Measurements from ENCODE around the gene ETNK2.

DNA sequence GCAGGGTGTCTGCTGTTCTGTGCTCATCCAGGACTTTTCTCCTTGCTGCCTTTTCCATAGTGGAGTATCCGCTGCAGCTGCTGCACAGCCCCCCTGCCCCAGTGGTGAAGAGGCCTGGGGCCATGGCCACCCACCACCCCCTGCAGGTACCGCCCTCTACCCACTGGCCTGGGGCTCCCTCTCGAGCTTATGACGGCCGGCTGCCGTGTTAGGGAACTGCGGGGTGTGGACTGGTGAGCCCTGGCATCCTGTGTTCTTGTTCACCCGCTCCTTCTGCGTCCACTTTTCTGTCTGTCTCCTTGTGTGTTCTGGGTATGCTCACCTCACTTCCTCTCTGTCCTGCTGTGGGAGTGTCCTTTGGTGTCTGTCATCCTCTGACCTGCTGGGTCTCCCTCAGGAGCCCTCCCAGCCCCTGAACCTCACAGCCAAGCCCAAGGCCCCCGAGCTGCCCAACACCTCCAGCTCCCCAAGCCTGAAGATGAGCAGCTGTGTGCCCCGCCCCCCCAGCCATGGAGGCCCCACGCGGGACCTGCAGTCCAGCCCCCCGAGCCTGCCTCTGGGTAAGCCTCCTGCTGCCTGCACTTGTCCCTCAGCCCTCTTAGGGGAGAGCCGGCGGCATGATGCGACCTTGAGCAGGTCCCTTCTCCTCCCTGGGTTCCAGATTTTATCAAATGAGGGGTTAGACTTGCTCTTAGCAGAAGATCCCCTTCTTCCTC lies 29.8 kb downstream of the ETNK2 start:
- TF ChIP-seq POLR2AphosphoS5 (IDR thresholded peaks at IDR 0.05) = no peak
- TF ChIP-seq, protein P1, sequence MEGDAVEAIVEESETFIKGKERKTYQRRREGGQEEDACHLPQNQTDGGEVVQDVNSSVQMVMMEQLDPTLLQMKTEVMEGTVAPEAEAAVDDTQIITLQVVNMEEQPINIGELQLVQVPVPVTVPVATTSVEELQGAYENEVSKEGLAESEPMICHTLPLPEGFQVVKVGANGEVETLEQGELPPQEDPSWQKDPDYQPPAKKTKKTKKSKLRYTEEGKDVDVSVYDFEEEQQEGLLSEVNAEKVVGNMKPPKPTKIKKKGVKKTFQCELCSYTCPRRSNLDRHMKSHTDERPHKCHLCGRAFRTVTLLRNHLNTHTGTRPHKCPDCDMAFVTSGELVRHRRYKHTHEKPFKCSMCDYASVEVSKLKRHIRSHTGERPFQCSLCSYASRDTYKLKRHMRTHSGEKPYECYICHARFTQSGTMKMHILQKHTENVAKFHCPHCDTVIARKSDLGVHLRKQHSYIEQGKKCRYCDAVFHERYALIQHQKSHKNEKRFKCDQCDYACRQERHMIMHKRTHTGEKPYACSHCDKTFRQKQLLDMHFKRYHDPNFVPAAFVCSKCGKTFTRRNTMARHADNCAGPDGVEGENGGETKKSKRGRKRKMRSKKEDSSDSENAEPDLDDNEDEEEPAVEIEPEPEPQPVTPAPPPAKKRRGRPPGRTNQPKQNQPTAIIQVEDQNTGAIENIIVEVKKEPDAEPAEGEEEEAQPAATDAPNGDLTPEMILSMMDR (IDR thresholded peaks at IDR 0.05) = no peak
- no peak for TF ChIP-seq POLR2A (IDR thresholded peaks at IDR 0.05; ENCODE audit: low read depth)
